Right renal pelvis (tissue), 4 donors: ENCODE data around the gene SCRT2. TPM values are rescaled to one million over a fixed set of nuclear protein-coding genes. Genes with fewer than 3 reads are reported as not detected.
"Not testable (repeated sequence)": the region's sequence is repeated elsewhere in the genome, so short reads cannot be mapped to it uniquely, and the experiment has no call there.

Experiments used
- DNase-seq, 4 donors: peaks; one replicate each; pipeline ENCODE4 v3.0.0-alpha.2; 2013; ENCODE audit warnings: low read depth in 4 of 4, low spot score in 3 of 4, missing footprints in 1 of 4
- polyA plus RNA-seq, 4 donors: library from polyadenylated mRNA; unstranded; fragments of 120-200 nt; gene quantifications; one replicate each; pipeline ENCODE4 v1.2.1, GENCODE V29; 2013; ENCODE audit not compliant: insufficient read length in 4 of 4

Gene SCRT2
- under 1 TPM in 3 of 4 donors, not detected in 1; 0.04 to 0.10 (median 0.05) TPM for polyA plus RNA-seq

- DNase-seq: peak; percentile 67 to 76 (median 72)
Measured at GRCh38 chr20:675453-676314, at the start of gene SCRT2. Gene SCRT2, minus strand, starts transcription at chr20:675802. Its CDS starts 201 bp downstream, at chr20:675601.

- not testable (repeated sequence) for DNase-seq
Measured at GRCh38 chr20:724797-725196, 49.2 kb upstream of the SCRT2 start.

GRCh38 chr20:723756-724155, 48.2 kb upstream of the SCRT2 start:
- DNase-seq: no peak

GRCh38 chr20:722822-723644, 47.4 kb upstream of the SCRT2 start:
- no peak for DNase-seq

- no peak for DNase-seq
Measured at GRCh38 chr20:721876-722275, 46.3 kb upstream of the SCRT2 start.

GRCh38 chr20:719816-720215, 44.2 kb upstream of the SCRT2 start:
- no peak for DNase-seq

- no peak for DNase-seq
Measured at GRCh38 chr20:719068-719467, 43.5 kb upstream of the SCRT2 start.

GRCh38 chr20:717832-718231, 42.2 kb upstream of the SCRT2 start:
- no peak for DNase-seq

- DNase-seq: no peak
Measured at GRCh38 chr20:717271-717670, 41.7 kb upstream of the SCRT2 start.

GRCh38 chr20:714453-714852, 38.9 kb upstream of the SCRT2 start:
- no peak for DNase-seq

- DNase-seq: no peak
Measured at GRCh38 chr20:711576-711975, 36.0 kb upstream of the SCRT2 start.

- no peak for DNase-seq
Measured at GRCh38 chr20:710780-711450, 35.3 kb upstream of the SCRT2 start.

GRCh38 chr20:709991-710779, 34.6 kb upstream of the SCRT2 start:
- DNase-seq: no peak

GRCh38 chr20:709423-709822, 33.8 kb upstream of the SCRT2 start:
- no peak for DNase-seq

GRCh38 chr20:708956-709355, 33.4 kb upstream of the SCRT2 start:
- DNase-seq: no peak

GRCh38 chr20:707451-708110, 32.0 kb upstream of the SCRT2 start:
- no peak for DNase-seq

GRCh38 chr20:706366-706885, 30.8 kb upstream of the SCRT2 start:
- DNase-seq: no peak

- no peak for DNase-seq
Measured at GRCh38 chr20:704726-705125, 29.1 kb upstream of the SCRT2 start.

GRCh38 chr20:703426-703825, 27.8 kb upstream of the SCRT2 start:
- no peak for DNase-seq
